Measurements from ENCODE around the gene FAM193A. TPM values are rescaled to one million over a fixed set of nuclear protein-coding genes. Genes with fewer than 3 reads are reported as not detected.
"Not testable (repeated sequence)": the region's sequence is repeated elsewhere in the genome, so short reads cannot be mapped to it uniquely, and the experiment has no call there.

The FAM193A gene
- polyA plus RNA-seq, 2 donors: 5.8 to 10.2 TPM

GRCh38 chr4:2545321-2546013, 9.0 kb downstream of the FAM193A start:
- 96% methylated on average over 7 of the region's 7 CpGs for WGBS, 2 donors
- Histone ChIP-seq H3K27me3 (ENCODE audit: control insufficient read depth in 1 of 2, insufficient read depth in 2 of 2, low read length in 2 of 2) (no peaks in the 10 kb centered on the region), H3K4me1 (ENCODE audit: control insufficient read depth in 2 of 2, insufficient read depth in 2 of 2, low read length in 1 of 2) (peaks cover 0 to 3% of the 10 kb centered on the region in 2 donors), H3K27ac (ENCODE audit: low read depth in 2 of 2, low read length in 1 of 2) (no peak overlapping the region), H3K9me3 (ENCODE audit: control insufficient read depth in 2 of 2, insufficient read depth in 1 of 2, low read depth in 1 of 2, low read length in 1 of 2) (no peaks in the 10 kb centered on the region), H3K36me3 (ENCODE audit: control insufficient read depth in 2 of 2, insufficient read depth in 2 of 2, low read length in 1 of 2) (peaks cover 0 to 2% of the 10 kb centered on the region in 2 donors), H3K4me3 (ENCODE audit: low read depth in 1 of 2, low read length in 2 of 2) (no peak overlapping the region)

GRCh38 chr4:2546286-2546823, 9.9 kb downstream of the FAM193A start:
- no peaks in the 10 kb centered on the region for H3K9me3 ChIP-seq (ENCODE audit: control insufficient read depth in 2 of 2, insufficient read depth in 1 of 2, low read depth in 1 of 2, low read length in 1 of 2)
- H3K36me3 ChIP-seq (ENCODE audit: control insufficient read depth in 2 of 2, insufficient read depth in 2 of 2, low read length in 1 of 2): peaks cover 0 to 2% of the 10 kb centered on the region in 2 donors
- H3K4me3 ChIP-seq (ENCODE audit: low read depth in 1 of 2, low read length in 2 of 2): no peak overlapping the region
- H3K27ac ChIP-seq (ENCODE audit: low read depth in 2 of 2, low read length in 1 of 2): no peak overlapping the region
- H3K4me1 ChIP-seq (ENCODE audit: control insufficient read depth in 2 of 2, insufficient read depth in 2 of 2, low read length in 1 of 2): peaks cover 0 to 3% of the 10 kb centered on the region in 2 donors
- no peaks in the 10 kb centered on the region for H3K27me3 ChIP-seq (ENCODE audit: control insufficient read depth in 1 of 2, insufficient read depth in 2 of 2, low read length in 2 of 2)

- not testable (repeated sequence) for H3K9me3 ChIP-seq (ENCODE audit: control insufficient read depth in 2 of 2, insufficient read depth in 1 of 2, low read depth in 1 of 2, low read length in 1 of 2); H3K36me3 ChIP-seq (ENCODE audit: control insufficient read depth in 2 of 2, insufficient read depth in 2 of 2, low read length in 1 of 2); H3K4me1 ChIP-seq (ENCODE audit: control insufficient read depth in 2 of 2, insufficient read depth in 2 of 2, low read length in 1 of 2); H3K27me3 ChIP-seq (ENCODE audit: control insufficient read depth in 1 of 2, insufficient read depth in 2 of 2, low read length in 2 of 2); H3K27ac ChIP-seq (ENCODE audit: low read depth in 2 of 2, low read length in 1 of 2); H3K4me3 ChIP-seq (ENCODE audit: low read depth in 1 of 2, low read length in 2 of 2)
- WGBS, 2 donors: 95 to 96% methylated on average over 16 of the region's 16 CpGs
Observed at GRCh38 chr4:2546961-2547691, 10.7 kb downstream of the FAM193A start.

DNA sequence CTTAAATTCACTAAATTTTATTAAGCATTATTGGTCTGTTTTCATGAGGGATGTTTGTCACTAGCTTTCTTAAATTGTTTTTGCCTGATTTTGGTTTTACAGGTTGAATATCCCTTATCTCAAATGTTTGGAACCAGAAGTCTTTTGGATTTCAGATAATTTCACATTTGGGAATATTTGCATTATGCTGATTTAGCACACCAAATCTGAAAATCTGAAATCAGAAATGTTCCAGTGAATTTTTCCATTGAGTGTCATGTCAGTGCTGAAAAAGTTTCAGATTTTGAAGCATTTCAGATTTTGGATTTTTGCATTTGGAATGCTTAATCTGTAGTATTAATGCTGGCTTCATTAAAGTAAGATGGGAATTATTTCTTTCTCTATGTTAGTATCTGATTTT, 14.7 kb downstream of the FAM193A start:
- H3K4me1 ChIP-seq (ENCODE audit: control insufficient read depth in 2 of 2, insufficient read depth in 2 of 2, low read length in 1 of 2): no peaks in the 10 kb centered on the region
- H3K27me3 ChIP-seq (ENCODE audit: control insufficient read depth in 1 of 2, insufficient read depth in 2 of 2, low read length in 2 of 2): no peaks in the 10 kb centered on the region
- no peak overlapping the region for H3K27ac ChIP-seq (ENCODE audit: low read depth in 2 of 2, low read length in 1 of 2)
- no peak overlapping the region for H3K4me3 ChIP-seq (ENCODE audit: low read depth in 1 of 2, low read length in 2 of 2)
- H3K9me3 ChIP-seq (ENCODE audit: control insufficient read depth in 2 of 2, insufficient read depth in 1 of 2, low read depth in 1 of 2, low read length in 1 of 2): no peaks in the 10 kb centered on the region
- H3K36me3 ChIP-seq (ENCODE audit: control insufficient read depth in 2 of 2, insufficient read depth in 2 of 2, low read length in 1 of 2): no peaks in the 10 kb centered on the region

DNA sequence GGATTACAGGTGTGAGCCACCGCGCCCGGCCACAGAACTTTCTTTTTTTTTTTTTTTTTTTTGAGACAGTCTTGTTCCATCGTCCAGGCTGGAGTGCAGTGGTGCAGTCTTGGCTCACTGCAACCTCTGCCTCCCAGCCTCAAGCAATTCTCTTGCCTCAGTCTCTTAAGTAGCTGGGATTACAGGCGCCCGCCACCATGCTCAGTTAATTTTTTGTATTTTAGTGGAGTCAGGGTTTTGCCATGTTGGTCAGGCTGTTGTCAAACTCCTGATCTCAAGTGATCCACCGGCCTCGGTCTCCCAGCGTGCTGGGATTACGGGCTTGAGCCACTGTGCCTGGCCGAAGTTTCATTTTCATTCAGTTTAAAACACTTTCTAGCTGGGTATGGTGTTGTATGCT, 16.4 kb downstream of the FAM193A start:
- no peaks in the 10 kb centered on the region for H3K36me3 ChIP-seq (ENCODE audit: control insufficient read depth in 2 of 2, insufficient read depth in 2 of 2, low read length in 1 of 2)

GRCh38 chr4:2558301-2558700, 21.9 kb downstream of the FAM193A start:
- H3K4me3 ChIP-seq (ENCODE audit: low read depth in 1 of 2, low read length in 2 of 2): no peak overlapping the region
- H3K27ac ChIP-seq (ENCODE audit: low read depth in 2 of 2, low read length in 1 of 2): no peak overlapping the region
- peaks cover 3 to 4% of the 10 kb centered on the region in 2 donors for H3K4me1 ChIP-seq (ENCODE audit: control insufficient read depth in 2 of 2, insufficient read depth in 2 of 2, low read length in 1 of 2)
- 92 to 95% methylated on average over 6 of the region's 6 CpGs for WGBS, 2 donors
- H3K36me3 ChIP-seq (ENCODE audit: control insufficient read depth in 2 of 2, insufficient read depth in 2 of 2, low read length in 1 of 2): peaks cover 0 to 3% of the 10 kb centered on the region in 2 donors
- H3K9me3 ChIP-seq (ENCODE audit: control insufficient read depth in 2 of 2, insufficient read depth in 1 of 2, low read depth in 1 of 2, low read length in 1 of 2): no peaks in the 10 kb centered on the region
- no peaks in the 10 kb centered on the region for H3K27me3 ChIP-seq (ENCODE audit: control insufficient read depth in 1 of 2, insufficient read depth in 2 of 2, low read length in 2 of 2)

More for the DNA sequence above, 16.4 kb downstream of the FAM193A start:
- Histone ChIP-seq H3K4me3 (ENCODE audit: low read depth in 1 of 2, low read length in 2 of 2) (no peak overlapping the region), H3K9me3 (ENCODE audit: control insufficient read depth in 2 of 2, insufficient read depth in 1 of 2, low read depth in 1 of 2, low read length in 1 of 2) (no peaks in the 10 kb centered on the region), H3K4me1 (ENCODE audit: control insufficient read depth in 2 of 2, insufficient read depth in 2 of 2, low read length in 1 of 2) (no peaks in the 10 kb centered on the region), H3K27me3 (ENCODE audit: control insufficient read depth in 1 of 2, insufficient read depth in 2 of 2, low read length in 2 of 2) (no peaks in the 10 kb centered on the region), H3K27ac (ENCODE audit: low read depth in 2 of 2, low read length in 1 of 2) (no peak overlapping the region)
- WGBS, 2 donors: 96 to 97% methylated on average over 11 of the region's 11 CpGs

DNA sequence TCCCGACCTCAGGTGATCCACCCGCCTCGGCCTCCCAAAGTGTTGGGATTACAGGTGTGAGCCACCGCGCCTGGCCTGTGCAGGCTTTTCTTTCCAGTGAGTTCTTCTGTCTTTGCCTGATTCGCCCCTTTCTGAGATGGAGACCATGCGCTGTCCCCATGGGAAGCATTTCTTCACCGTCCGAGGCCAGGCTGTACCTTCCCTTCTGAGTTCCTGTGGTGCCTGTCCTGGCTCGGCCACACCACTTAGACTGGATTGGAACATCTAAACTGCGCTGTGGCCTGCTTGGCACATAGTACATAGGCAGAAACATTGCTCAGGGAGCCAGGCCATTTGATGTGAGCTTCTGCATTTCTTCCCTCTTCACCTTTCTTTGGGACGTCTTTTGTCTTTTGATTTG, 23.7 kb downstream of the FAM193A start:
- H3K9me3 ChIP-seq (ENCODE audit: control insufficient read depth in 2 of 2, insufficient read depth in 1 of 2, low read depth in 1 of 2, low read length in 1 of 2): no peaks in the 10 kb centered on the region
- H3K36me3 ChIP-seq (ENCODE audit: control insufficient read depth in 2 of 2, insufficient read depth in 2 of 2, low read length in 1 of 2): peaks cover 0 to 3% of the 10 kb centered on the region in 2 donors
- H3K4me1 ChIP-seq (ENCODE audit: control insufficient read depth in 2 of 2, insufficient read depth in 2 of 2, low read length in 1 of 2): peaks cover 3 to 4% of the 10 kb centered on the region in 2 donors
- H3K27ac ChIP-seq (ENCODE audit: low read depth in 2 of 2, low read length in 1 of 2): no peak overlapping the region
- H3K27me3 ChIP-seq (ENCODE audit: control insufficient read depth in 1 of 2, insufficient read depth in 2 of 2, low read length in 2 of 2): no peaks in the 10 kb centered on the region
- WGBS, 2 donors: 92 to 95% methylated on average over 10 to 12 of the region's 12 CpGs
- H3K4me3 ChIP-seq (ENCODE audit: low read depth in 1 of 2, low read length in 2 of 2): no peak overlapping the region

- Histone ChIP-seq H3K4me1 (ENCODE audit: control insufficient read depth in 2 of 2, insufficient read depth in 2 of 2, low read length in 1 of 2) (no peaks in the 10 kb centered on the region), H3K36me3 (ENCODE audit: control insufficient read depth in 2 of 2, insufficient read depth in 2 of 2, low read length in 1 of 2) (peaks cover 0 to 2% of the 10 kb centered on the region in 2 donors), H3K27me3 (ENCODE audit: control insufficient read depth in 1 of 2, insufficient read depth in 2 of 2, low read length in 2 of 2) (no peaks in the 10 kb centered on the region), H3K4me3 (ENCODE audit: low read depth in 1 of 2, low read length in 2 of 2) (no peak overlapping the region), H3K27ac (ENCODE audit: low read depth in 2 of 2, low read length in 1 of 2) (no peak overlapping the region), H3K9me3 (ENCODE audit: control insufficient read depth in 2 of 2, insufficient read depth in 1 of 2, low read depth in 1 of 2, low read length in 1 of 2) (no peaks in the 10 kb centered on the region)
- WGBS, 2 donors: 93 to 96% methylated on average over 4 of the region's 4 CpGs
Observed at GRCh38 chr4:2565533-2565932, 29.1 kb downstream of the FAM193A start.

- 92 to 95% methylated on average over 4 of the region's 4 CpGs for WGBS, 2 donors
- Histone ChIP-seq H3K4me3 (ENCODE audit: low read depth in 1 of 2, low read length in 2 of 2) (no peak overlapping the region), H3K4me1 (ENCODE audit: control insufficient read depth in 2 of 2, insufficient read depth in 2 of 2, low read length in 1 of 2) (peaks cover 8 to 11% of the 10 kb centered on the region in 2 donors), H3K27ac (ENCODE audit: low read depth in 2 of 2, low read length in 1 of 2) (no peak overlapping the region), H3K36me3 (ENCODE audit: control insufficient read depth in 2 of 2, insufficient read depth in 2 of 2, low read length in 1 of 2) (peaks cover 0 to 2% of the 10 kb centered on the region in 2 donors), H3K27me3 (ENCODE audit: control insufficient read depth in 1 of 2, insufficient read depth in 2 of 2, low read length in 2 of 2) (no peaks in the 10 kb centered on the region), H3K9me3 (ENCODE audit: control insufficient read depth in 2 of 2, insufficient read depth in 1 of 2, low read depth in 1 of 2, low read length in 1 of 2) (no peaks in the 10 kb centered on the region)
Observed at GRCh38 chr4:2570036-2570435, 33.6 kb downstream of the FAM193A start.

Measured in esophagus (tissue), 2 donors.